Measurements from ENCODE around the gene SLC6A8.
"Not testable (repeated sequence)": the region's sequence is repeated elsewhere in the genome, so short reads cannot be mapped to it uniquely, and the experiment has no call there.

Gene SLC6A8

GRCh38 chrX:153728951-153729631 is 41.4 kb downstream of the SLC6A8 start:
- no peak for DNase-seq (ENCODE audit: low read depth in 3 of 3, low spot score in 1 of 3)

GRCh38 chrX:153730115-153730514 is 42.4 kb downstream of the SLC6A8 start:
- not testable (repeated sequence) for DNase-seq (ENCODE audit: low read depth in 3 of 3, low spot score in 1 of 3)

- no peak for DNase-seq (ENCODE audit: low read depth in 3 of 3, low spot score in 1 of 3)
Measured at GRCh38 chrX:153731117-153731844, 43.6 kb downstream of the SLC6A8 start.

GRCh38 chrX:153731845-153732215 is 44.1 kb downstream of the SLC6A8 start:
- DNase-seq (ENCODE audit: low read depth in 3 of 3, low spot score in 1 of 3), result no peak

- no peak for DNase-seq (ENCODE audit: low read depth in 3 of 3, low spot score in 1 of 3)
Measured at GRCh38 chrX:153732401-153732800, 44.7 kb downstream of the SLC6A8 start.

GRCh38 chrX:153733651-153734240 is 46.0 kb downstream of the SLC6A8 start:
- DNase-seq (ENCODE audit: low read depth in 3 of 3, low spot score in 1 of 3), result no peak

GRCh38 chrX:153734871-153735270 is 47.1 kb downstream of the SLC6A8 start:
- DNase-seq (ENCODE audit: low read depth in 3 of 3, low spot score in 1 of 3), result no peak

GRCh38 chrX:153735274-153735673 is 47.5 kb downstream of the SLC6A8 start:
- DNase-seq (ENCODE audit: low read depth in 3 of 3, low spot score in 1 of 3), result no peak

- no peak for DNase-seq (ENCODE audit: low read depth in 3 of 3, low spot score in 1 of 3)
Measured at GRCh38 chrX:153736071-153736820, 48.5 kb downstream of the SLC6A8 start.

GRCh38 chrX:153736871-153737441 is 49.2 kb downstream of the SLC6A8 start:
- DNase-seq (ENCODE audit: low read depth in 3 of 3, low spot score in 1 of 3), result no peak

GRCh38 chrX:153738056-153738605 is 50.4 kb downstream of the SLC6A8 start:
- DNase-seq (ENCODE audit: low read depth in 3 of 3, low spot score in 1 of 3), result no peak

GRCh38 chrX:153739754-153740486 is 52.2 kb downstream of the SLC6A8 start:
- DNase-seq (ENCODE audit: low read depth in 3 of 3, low spot score in 1 of 3), result no peak

GRCh38 chrX:153740631-153741222 is 53.0 kb downstream of the SLC6A8 start:
- DNase-seq (ENCODE audit: low read depth in 3 of 3, low spot score in 1 of 3), result no peak

- DNase-seq (ENCODE audit: low read depth in 3 of 3, low spot score in 1 of 3), result no peak
Measured at GRCh38 chrX:153741446-153741845, 53.7 kb downstream of the SLC6A8 start.

GRCh38 chrX:153742111-153742510 is 54.4 kb downstream of the SLC6A8 start:
- not testable (repeated sequence) for DNase-seq (ENCODE audit: low read depth in 3 of 3, low spot score in 1 of 3)

GRCh38 chrX:153742796-153743467 is 55.2 kb downstream of the SLC6A8 start:
- not testable (repeated sequence) for DNase-seq (ENCODE audit: low read depth in 3 of 3, low spot score in 1 of 3)

- not testable (repeated sequence) for DNase-seq (ENCODE audit: low read depth in 3 of 3, low spot score in 1 of 3)
Measured at GRCh38 chrX:153743468-153744209, 55.9 kb downstream of the SLC6A8 start.

- DNase-seq (ENCODE audit: low read depth in 3 of 3, low spot score in 1 of 3), result no peak
Measured at GRCh38 chrX:153744210-153745066, 56.7 kb downstream of the SLC6A8 start.
